H1 (cell line): ENCODE data around the gene TMEM150A.

Experiments used
- EP300 ChIP-seq, 2 experiments: IDR thresholded peaks; 1 replicate in 1 of 2; 2 replicates in 1 of 2; pipeline ENCODE4 v1.6.1; 2011 to 2012; ENCODE audit warnings: low read depth in 2 of 2, low read length in 2 of 2, mild to moderate bottlenecking in 2 of 2, borderline replicate concordance in 1 of 2, inconsistent platforms in 1 of 2, moderate library complexity in 1 of 2
- POLR2A ChIP-seq, 2 experiments: IDR thresholded peaks; 1 replicate in 1 of 2; 2 replicates in 1 of 2; pipeline ENCODE4 v1.6.1; 2011; ENCODE audit warnings: low read depth in 2 of 2, low read length in 2 of 2, mild to moderate bottlenecking in 2 of 2; ENCODE audit errors: control extremely low read depth in 1 of 2
- POLR2AphosphoS5 ChIP-seq: IDR thresholded peaks from 2 replicates; pipeline ENCODE4 v1.6.1; 2011; ENCODE audit warnings: low read depth, low read length
- RAD21 ChIP-seq, 2 experiments: IDR thresholded peaks in 1 of 2; conservative IDR thresholded peaks in 1 of 2; 2 replicates each; pipeline ENCODE4 v1.6.1; 2011; ENCODE audit warnings: low read depth in 2 of 2, low read length in 2 of 2, improper control_type of control experiment in 1 of 2, inconsistent platforms in 1 of 2, mild to moderate bottlenecking in 1 of 2, moderate library complexity in 1 of 2
- SAP30 ChIP-seq: fragments of 300-600 bp; sonication (generic); IDR thresholded peaks from 2 replicates; pipeline ENCODE4 v1.7.1; 2012; ENCODE audit warnings: low read length, moderate library complexity, mild to moderate bottlenecking, inconsistent platforms; ENCODE audit not compliant: insufficient read depth, insufficient replicate concordance
- TF ChIP-seq, protein P1 (sequence below), 3 experiments: IDR thresholded peaks; 1 replicate in 2 of 3; 2 replicates in 1 of 3; pipeline versions ENCODE4 v1.5.1 to v1.6.1; 2011; ENCODE audit warnings: low read length in 3 of 3, mild to moderate bottlenecking in 3 of 3, inconsistent platforms in 2 of 3, low read depth in 1 of 3, moderate library complexity in 1 of 3; ENCODE audit not compliant: insufficient read depth in 1 of 3; ENCODE audit errors: control extremely low read depth in 1 of 3
- TF ChIP-seq, protein P2 (sequence below): IDR thresholded peaks from 2 replicates; pipeline ENCODE4 v1.6.1; 2011; ENCODE audit warnings: low read depth, mild to moderate bottlenecking, low read length; ENCODE audit not compliant: insufficient read depth

DNA sequence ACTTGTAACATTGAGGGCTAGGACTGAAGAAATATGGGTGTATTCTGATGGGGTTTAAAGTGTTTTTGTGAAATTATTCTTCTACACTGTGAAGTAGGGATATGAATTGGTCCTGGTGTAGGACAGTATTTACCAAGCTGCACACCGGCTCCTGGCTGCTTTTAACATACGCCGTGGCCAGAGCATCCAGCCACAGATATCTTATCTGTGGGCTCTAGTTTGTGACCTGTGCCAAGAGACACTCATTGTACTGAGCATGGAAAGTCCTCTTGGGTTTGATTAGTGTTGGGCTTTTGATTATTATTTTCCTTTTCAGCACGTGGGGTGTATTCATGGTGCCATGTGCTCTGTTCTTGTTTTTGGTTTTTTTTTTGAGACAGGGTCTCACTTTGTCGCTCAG lies 21.5 kb upstream of the TMEM150A start:
- TF ChIP-seq POLR2A (IDR thresholded peaks at IDR 0.05; ENCODE audit: control extremely low read depth in 1 of 2, low read depth in 2 of 2, low read length in 2 of 2) (no peak), EP300 (IDR thresholded peaks at IDR 0.05; ENCODE audit: borderline replicate concordance in 1 of 2, low read depth in 2 of 2, low read length in 2 of 2) (no peak), RAD21 (IDR thresholded peaks at IDR 0.05 in 1 of 2, conservative IDR thresholded peaks at IDR 0.05 in 1 of 2; ENCODE audit: low read depth in 2 of 2, low read length in 2 of 2) (no peak), POLR2AphosphoS5 (no peak), SAP30 (no peak)
- TF ChIP-seq, protein P1, sequence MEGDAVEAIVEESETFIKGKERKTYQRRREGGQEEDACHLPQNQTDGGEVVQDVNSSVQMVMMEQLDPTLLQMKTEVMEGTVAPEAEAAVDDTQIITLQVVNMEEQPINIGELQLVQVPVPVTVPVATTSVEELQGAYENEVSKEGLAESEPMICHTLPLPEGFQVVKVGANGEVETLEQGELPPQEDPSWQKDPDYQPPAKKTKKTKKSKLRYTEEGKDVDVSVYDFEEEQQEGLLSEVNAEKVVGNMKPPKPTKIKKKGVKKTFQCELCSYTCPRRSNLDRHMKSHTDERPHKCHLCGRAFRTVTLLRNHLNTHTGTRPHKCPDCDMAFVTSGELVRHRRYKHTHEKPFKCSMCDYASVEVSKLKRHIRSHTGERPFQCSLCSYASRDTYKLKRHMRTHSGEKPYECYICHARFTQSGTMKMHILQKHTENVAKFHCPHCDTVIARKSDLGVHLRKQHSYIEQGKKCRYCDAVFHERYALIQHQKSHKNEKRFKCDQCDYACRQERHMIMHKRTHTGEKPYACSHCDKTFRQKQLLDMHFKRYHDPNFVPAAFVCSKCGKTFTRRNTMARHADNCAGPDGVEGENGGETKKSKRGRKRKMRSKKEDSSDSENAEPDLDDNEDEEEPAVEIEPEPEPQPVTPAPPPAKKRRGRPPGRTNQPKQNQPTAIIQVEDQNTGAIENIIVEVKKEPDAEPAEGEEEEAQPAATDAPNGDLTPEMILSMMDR (IDR thresholded peaks at IDR 0.05; ENCODE audit: control extremely low read depth in 1 of 3, insufficient read depth in 1 of 3, low read depth in 1 of 3, low read length in 3 of 3), result no peak
- TF ChIP-seq, protein P2, sequence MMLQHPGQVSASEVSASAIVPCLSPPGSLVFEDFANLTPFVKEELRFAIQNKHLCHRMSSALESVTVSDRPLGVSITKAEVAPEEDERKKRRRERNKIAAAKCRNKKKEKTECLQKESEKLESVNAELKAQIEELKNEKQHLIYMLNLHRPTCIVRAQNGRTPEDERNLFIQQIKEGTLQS, result no peak
